GM12878 (cell line): ENCODE data around the gene ASMTL.

Experiments used
- CREB1 ChIP-seq: IDR thresholded peaks from 2 replicates; pipeline ENCODE4 v1.6.1; 2012; ENCODE audit warnings: low read depth, mild to moderate bottlenecking, inconsistent platforms
- CTCF ChIP-seq, 3 experiments: IDR thresholded peaks in 2 of 3; conservative IDR thresholded peaks in 1 of 3; 2 replicates each; pipeline ENCODE4 v1.5.1; 2011; ENCODE audit warnings: low read depth in 3 of 3, low read length in 3 of 3, mild to moderate bottlenecking in 3 of 3, control low read depth in 2 of 3, moderate library complexity in 2 of 3, inconsistent platforms in 1 of 3, mixed read lengths in 1 of 3; ENCODE audit not compliant: control insufficient read depth in 2 of 3, insufficient read depth in 1 of 3; ENCODE audit errors: extremely low read depth in 1 of 3
- JUND ChIP-seq: IDR thresholded peaks from 2 replicates; pipeline ENCODE4 v1.6.1; 2012; ENCODE audit warnings: low read depth, mild to moderate bottlenecking, low read length, improper control_type of control experiment, moderate library complexity
- KDM1A ChIP-seq: fragments of 200-600 bp; sonication (generic); IDR thresholded peaks from 2 replicates; pipeline ENCODE4 v1.6.1; 2016; ENCODE audit warnings: borderline replicate concordance
- RAD51 ChIP-seq: fragments of 450-650 bp; IDR thresholded peaks from 2 replicates; pipeline ENCODE4 v1.6.1; 2016; ENCODE audit warnings: moderate library complexity, mild to moderate bottlenecking, inconsistent platforms
- RELB ChIP-seq: fragments of 450-650 bp; IDR thresholded peaks from 2 replicates; pipeline ENCODE4 v1.6.1; 2017; ENCODE audit warnings: low read depth, mild to moderate bottlenecking, moderate library complexity
- SIN3A ChIP-seq: IDR thresholded peaks from 2 replicates; pipeline ENCODE4 v1.6.1; 2012; ENCODE audit warnings: low read depth, low read length, improper control_type of control experiment
- USF2 ChIP-seq: IDR thresholded peaks from 2 replicates; pipeline ENCODE4 v1.6.1; 2011; ENCODE audit warnings: low read depth, low read length, improper control_type of control experiment, borderline replicate concordance

- TF ChIP-seq CTCF (IDR thresholded peaks at IDR 0.05 in 2 of 3, conservative IDR thresholded peaks at IDR 0.05 in 1 of 3; ENCODE audit: control insufficient read depth in 2 of 3, extremely low read depth in 1 of 3, insufficient read depth in 1 of 3, low read depth in 3 of 3, low read length in 3 of 3) (no peak), JUND (no peak), USF2 (no peak), CREB1 (no peak), RAD51 (no peak), RELB (no peak), KDM1A (no peak), SIN3A (no peak)
These were observed 64.1 kb downstream of the ASMTL start for GRCh38 chrX:1388651-1389050.
